K562 (cell line): ENCODE data around the gene CHORDC1. TPM values are rescaled to one million over a fixed set of nuclear protein-coding genes. Genes with fewer than 3 reads are reported as not detected.

ENCODE experiments used
- ATAC-seq: fragments of 200-7000 bp; cut with Tn5 transposase; 3 replicates; pipeline ENCODE4 v1.9.1; 2020; ENCODE audit warnings: moderate library complexity
- BruUV-seq: library from RNA; stranded (reverse); fragments of 400-500 nt; replicated peaks from 2 replicates; lab custom pipeline; 2021; lab: Mats Ljungman, UMichigan
- CTCF ChIA-PET: fragments of 300-600 bp; formaldehyde crosslinking; extraction: SDS; loops from one replicate; lab custom pipeline; 2021; ENCODE audit warnings: low intra/inter-chr PET ratio; lab: Yijun Ruan, JAX
- POLR2A ChIA-PET: fragments of 300-600, 350-650 bp; sonication (Branson Sonifier 250); formaldehyde crosslinking; extraction: SDS; loops from one replicate; lab custom pipeline; 2021; ENCODE audit warnings: antibody characterized with exemption, inconsistent platforms; lab: Yijun Ruan, JAX
- DNase-seq, 4 experiments: peaks; one replicate each; pipeline versions ENCODE4 v3.0.0 to v3.0.0-alpha.2; 2011 to 2018; ENCODE audit warnings: low spot score in 3 of 4, mixed read lengths in 3 of 4; ENCODE audit errors: extremely low read depth in 1 of 4
- FAIRE-seq: peaks from 2 replicates; lab custom pipeline; 2011; peaks lifted over from hg19 to GRCh38; lab: Jason Lieb, UNC
- H2AFZ ChIP-seq: 2 replicates; pipeline ENCODE4 v1.6.0; 2011; ENCODE audit warnings: low read depth, low read length, control low read depth, inconsistent platforms
- H3K27ac ChIP-seq: fragments of 200-600 bp; 3 replicates; pipeline ENCODE4 v1.8.0; 2011; ENCODE audit warnings: low read depth, mild to moderate bottlenecking, control low read depth, inconsistent platforms, low read length, moderate library complexity, mixed read lengths; ENCODE audit errors: extremely low read depth
- H3K27me3 ChIP-seq, 2 experiments: fragments of 300-600 bp in 1 of 2; 2 replicates in 1 of 2; 3 replicates in 1 of 2; pipeline versions ENCODE4 v1.6.0 to v1.8.0; 2011; ENCODE audit warnings: inconsistent platforms in 2 of 2, low read length in 2 of 2, mild to moderate bottlenecking in 1 of 2, mixed read lengths in 1 of 2, moderate library complexity in 1 of 2; ENCODE audit not compliant: control insufficient read depth in 2 of 2, insufficient read depth in 2 of 2
- H3K36me3 ChIP-seq: fragments of 300-600 bp; 3 replicates; pipeline ENCODE4 v1.8.0; 2011; ENCODE audit warnings: mild to moderate bottlenecking, low read length, inconsistent platforms; ENCODE audit not compliant: control insufficient read depth, insufficient read depth
- H3K4me1 ChIP-seq, 2 experiments: fragments of 200-600 bp in 1 of 2; replicated peaks in 1 of 2; 2 replicates in 1 of 2; 3 replicates in 1 of 2; pipeline versions ENCODE4 v1.5.1 to v1.8.0; 2011; ENCODE audit warnings: inconsistent platforms in 2 of 2, low read length in 2 of 2, mild to moderate bottlenecking in 1 of 2, mixed read lengths in 1 of 2, moderate library complexity in 1 of 2; ENCODE audit not compliant: control insufficient read depth in 2 of 2, insufficient read depth in 2 of 2
- H3K4me2 ChIP-seq: 2 replicates; pipeline ENCODE4 v1.6.1; 2011; ENCODE audit warnings: low read length, control low read depth, inconsistent platforms, mixed read lengths; ENCODE audit not compliant: insufficient read depth
- H3K4me3 ChIP-seq: fragments of 200-600 bp; sonication (generic), shearing (Covaris generic); 2 replicates; pipeline ENCODE4 v1.5.1; 2016; ENCODE audit warnings: control low read depth, inconsistent platforms
- H3K79me2 ChIP-seq: fragments of 200-600 bp; 3 replicates; pipeline ENCODE4 v1.8.0; 2011; ENCODE audit warnings: low read length, inconsistent platforms; ENCODE audit not compliant: control insufficient read depth, insufficient read depth
- H3K9ac ChIP-seq, 2 experiments: 2 replicates each; pipeline versions ENCODE4 v1.6.0 to v1.6.1; 2011; ENCODE audit warnings: low read depth in 2 of 2, low read length in 2 of 2, control low read depth in 1 of 2, inconsistent platforms in 1 of 2, mild to moderate bottlenecking in 1 of 2, mixed read lengths in 1 of 2; ENCODE audit not compliant: insufficient read depth in 1 of 2
- H3K9me1 ChIP-seq: one replicate; pipeline ENCODE4 v1.6.0; 2011; ENCODE audit warnings: inconsistent platforms, mild to moderate bottlenecking, low read length, moderate library complexity; ENCODE audit not compliant: control insufficient read depth, insufficient read depth
- H3K9me3 ChIP-seq: replicated peaks from 2 replicates; pipeline ENCODE4 v1.5.1; 2011; ENCODE audit warnings: low read depth, low read length, inconsistent platforms; ENCODE audit not compliant: control insufficient read depth, insufficient read depth
- H4K20me1 ChIP-seq: replicated peaks from 2 replicates; pipeline ENCODE4 v1.6.1; 2011; ENCODE audit warnings: low read length, inconsistent platforms, mixed read lengths; ENCODE audit not compliant: control insufficient read depth, insufficient read depth
- ELF1 ChIP-seq: fragments of 200-800 bp; sonication (Bioruptor generic); IDR thresholded peaks from 2 replicates; pipeline ENCODE4 v1.6.1; 2016; ENCODE audit warnings: missing genetic modification characterization, missing compliant biosample characterization
- FOSL1 ChIP-seq: fragments of 200-800 bp; sonication (Bioruptor generic); conservative IDR thresholded peaks from 2 replicates; pipeline ENCODE4 v1.6.1; 2016; ENCODE audit warnings: missing genetic modification characterization, missing compliant biosample characterization
- GABPB1 ChIP-seq: sonication (generic); formaldehyde crosslinking; IDR thresholded peaks from 2 replicates; pipeline ENCODE4 v1.8.0; 2022; ENCODE audit warnings: mild to moderate bottlenecking, missing genetic modification reagents
- HNRNPLL ChIP-seq: fragments of 200-400 bp; formaldehyde crosslinking; IDR thresholded peaks from 2 replicates; pipeline ENCODE4 v1.6.1; 2017; ENCODE audit warnings: low read length, low read depth, mild to moderate bottlenecking; ENCODE audit not compliant: poor library complexity, severe bottlenecking
- MAFK ChIP-seq: IDR thresholded peaks from 2 replicates; pipeline ENCODE4 v1.6.1; 2011; ENCODE audit warnings: low read length, improper control_type of control experiment
- MEF2A ChIP-seq: IDR thresholded peaks from 2 replicates; pipeline ENCODE4 v1.6.1; 2011; ENCODE audit warnings: low read depth, mild to moderate bottlenecking, low read length, moderate library complexity; ENCODE audit not compliant: control insufficient read depth
- NFE2L1 ChIP-seq: fragments of 450-650 bp; IDR thresholded peaks from 2 replicates; pipeline ENCODE4 v1.6.1; 2016; ENCODE audit warnings: missing genetic modification characterization, low read depth, mild to moderate bottlenecking, missing compliant biosample characterization, moderate library complexity, borderline replicate concordance
- NR0B1 ChIP-seq: fragments of 450-650 bp; IDR thresholded peaks from one replicate; pipeline ENCODE4 v1.6.1; 2018; ENCODE audit warnings: mild to moderate bottlenecking, moderate library complexity; ENCODE audit not compliant: partially characterized antibody
- RBM14 ChIP-seq: fragments of 200-400 bp; formaldehyde crosslinking; IDR thresholded peaks from 2 replicates; pipeline ENCODE4 v1.6.1; 2018; ENCODE audit warnings: low read depth, mild to moderate bottlenecking, low read length, moderate library complexity, borderline replicate concordance; ENCODE audit not compliant: insufficient read depth
- SIN3A ChIP-seq, 2 experiments: fragments of 150-350 bp in 1 of 2; IDR thresholded peaks; 2 replicates each; pipeline ENCODE4 v1.6.1; 2011 to 2016; ENCODE audit warnings: borderline replicate concordance in 2 of 2, low read depth in 2 of 2, low read length in 2 of 2, mild to moderate bottlenecking in 2 of 2, moderate library complexity in 2 of 2; ENCODE audit not compliant: control insufficient read depth in 1 of 2
- SMAD4 ChIP-seq: fragments of 250-450 bp; sonication (Bioruptor Pico); conservative IDR thresholded peaks from 2 replicates; pipeline ENCODE4 v1.8.0; 2021; ENCODE audit warnings: inconsistent platforms, mild to moderate bottlenecking, moderate library complexity
- SMC3 ChIP-seq: conservative IDR thresholded peaks from 2 replicates; pipeline ENCODE4 v1.6.1; 2011; ENCODE audit warnings: low read depth, low read length, improper control_type of control experiment; ENCODE audit not compliant: insufficient read depth
- SUPT5H ChIP-seq: fragments of 450-650 bp; IDR thresholded peaks from 2 replicates; pipeline ENCODE4 v1.6.1; 2016
- TBP ChIP-seq: optimal IDR thresholded peaks from 2 replicates; pipeline ENCODE3; 2011; ENCODE audit warnings: low read depth, low read length, improper control_type of control experiment
- THAP7 ChIP-seq: fragments of 250-450 bp; sonication (Bioruptor Pico); IDR thresholded peaks from 2 replicates; pipeline ENCODE4 v1.5.0; 2021
- ZFP36 ChIP-seq: fragments of 150-350 bp; IDR thresholded peaks from 2 replicates; pipeline ENCODE4 v1.6.1; 2018; ENCODE audit warnings: low read length, low read depth; ENCODE audit not compliant: partially characterized antibody
- ZZZ3 ChIP-seq: fragments of 450-650 bp; IDR thresholded peaks from 2 replicates; pipeline ENCODE4 v1.6.1; 2016; ENCODE audit warnings: antibody characterized with exemption, mild to moderate bottlenecking, moderate library complexity
- WGBS: fragments of 100-300 bp; shearing (Covaris generic); methylation state at CpG from one replicate; pipeline ENCODE4 v1.1.6; 2016; ENCODE audit warnings: low coverage, mixed read lengths; ENCODE audit not compliant: insufficient coverage; ENCODE audit errors: missing lambda C conversion rate; 5-methylcytosine and 5-hydroxymethylcytosine counted together
- in situ Hi-C: fragments of 300-500 bp; cut with MboI; formaldehyde crosslinking; loops from 4 replicates; pipeline ENCODE4 v1.15.0; 2018; ENCODE audit warnings: inconsistent platforms, mixed read lengths
- intact Hi-C: fragments of 100-400 bp; cut with micrococcal nuclease; formaldehyde crosslinking; loops from 2 replicates; pipeline ENCODE4 v1.14.2; 2022
- polyA plus RNA-seq, 8 experiments: library from polyadenylated mRNA; depleted of rRNA in 4 of 8; stranded (reverse) in 5 of 8; unstranded in 3 of 8; fragments of >200 nt; fragmentation: Nextera tagmentation in 2 of 8; fragmentation: Illumina TruSeq in 1 of 8; extraction: Ambion mirVana in 2 of 8; extraction: Trizol in 1 of 8; gene quantifications; 2 replicates each; pipeline versions ENCODE4 v1.2.1 to v1.2.3, GENCODE V29; 2011 to 2014; ENCODE audit warnings: inconsistent platforms in 1 of 8, missing spikeins in 1 of 8
- total RNA-seq, 7 experiments: library from RNA; depleted of rRNA in 6 of 7; stranded (reverse); fragments of >200 nt in 6 of 7; fragmentation: Illumina TruSeq in 2 of 7; extraction: Trizol in 2 of 7; gene quantifications; 2 replicates each; pipeline versions ENCODE4 v1.2.1 to v1.2.3, GENCODE V29; 2011 to 2021; ENCODE audit warnings: low replicate concordance in 1 of 7

Gene CHORDC1
- total and polyA plus RNA-seq, 9 of the 15 experiments (the other 6 are each of a cell fraction or from before 2014, with no cell fraction given), result 68.7 to 148 (median 112) TPM

GRCh38 chr11:90178751-90179150 is 44.1 kb downstream of the CHORDC1 start:
- H3K4me1 ChIP-seq, result no peaks in the 10 kb centered on the region
- ATAC-seq (no peak), DNase-seq (no peak), FAIRE-seq (no peak)
- CTCF ChIA-PET, result no interaction called here
- H3K9me1 ChIP-seq, result no peaks in the 10 kb centered on the region
- no peaks in the 10 kb centered on the region for H4K20me1 ChIP-seq
- no peaks in the 10 kb centered on the region for H3K9me3 ChIP-seq
- H3K27ac ChIP-seq, result no peak overlapping the region
- intact Hi-C loops (no loop called here), in situ Hi-C loops (no loop called here)
- no TSS peak for BruUV-seq
- H3K4me2 ChIP-seq, result no peak overlapping the region
- no peak overlapping the region for H3K4me3 ChIP-seq
- H3K9ac ChIP-seq, result no peak overlapping the region
- H2AFZ ChIP-seq, result no peak overlapping the region
- H3K36me3 ChIP-seq, result no peaks in the 10 kb centered on the region
- no peaks in the 10 kb centered on the region for H3K27me3 ChIP-seq
- TF ChIP-seq NR0B1, result no peak
- no peak for TF ChIP-seq SMC3
- TF ChIP-seq TBP, result no peak
- TF ChIP-seq SIN3A (IDR thresholded peaks at IDR 0.05; ENCODE audit: borderline replicate concordance in 2 of 2, control insufficient read depth in 1 of 2, low read depth in 2 of 2, low read length in 2 of 2), result no peak
- TF ChIP-seq MEF2A, result no peak
- no peak for TF ChIP-seq NFE2L1 (tag)
- TF ChIP-seq RBM14, result no peak
- no peak for TF ChIP-seq MAFK
- no peak for TF ChIP-seq FOSL1 (tag)
- no peak for TF ChIP-seq SUPT5H
- TF ChIP-seq THAP7 (CRISPR knock-in tag), result no peak
- TF ChIP-seq GABPB1 (CRISPR knock-in tag), result no peak
- no peak for TF ChIP-seq ZFP36
- TF ChIP-seq HNRNPLL, result no peak
- TF ChIP-seq ZZZ3, result no peak
- no peak for TF ChIP-seq ELF1 (tag)
- TF ChIP-seq SMAD4 (CRISPR knock-in tag), result no peak
- WGBS, result 3% methylated on average over 2 of the region's 2 CpGs
- POLR2A ChIA-PET, result no interaction called here
- H3K79me2 ChIP-seq, result no peaks in the 10 kb centered on the region
